RWPE1 (cell line): ENCODE data around the gene SMU1.
"Not testable (repeated sequence)": the region's sequence is repeated elsewhere in the genome, so short reads cannot be mapped to it uniquely, and the experiment has no call there.

ENCODE experiments used
- CTCF ChIA-PET: fragments of 350-600 bp; sonication (Branson Sonifier 250); formaldehyde crosslinking; extraction: SDS; loops from one replicate; lab custom pipeline; 2021; lab: Yijun Ruan, JAX
- POLR2A ChIA-PET: fragments of 400-600 bp; formaldehyde crosslinking; extraction: SDS; loops from one replicate; lab custom pipeline; 2020; ENCODE audit warnings: antibody characterized with exemption; ENCODE audit not compliant: low non-redundant PET; lab: Yijun Ruan, JAX
- DNase-seq: peaks from one replicate; pipeline ENCODE4 v3.0.0; 2012; ENCODE audit warnings: low spot score
- H3K27ac ChIP-seq: fragments of 450-650 bp; 2 replicates; pipeline ENCODE4 v1.5.1; 2017
- CTCF ChIP-seq: fragments of 450-650 bp; conservative IDR thresholded peaks from 2 replicates; pipeline ENCODE4 v1.5.1; 2017; ENCODE audit warnings: low read depth, mild to moderate bottlenecking

SMU1 gene

GRCh38 chr9:33017283-33018041 lies 59.0 kb downstream of the SMU1 start:
- POLR2A ChIA-PET: no interaction called here
- H3K27ac ChIP-seq: no peak overlapping the region

GRCh38 chr9:33014665-33015014 lies 61.8 kb downstream of the SMU1 start:
- no peak for TF ChIP-seq CTCF
- POLR2A ChIA-PET: no interaction called here
- no peak for DNase-seq
- CTCF ChIA-PET: no interaction called here
- H3K27ac ChIP-seq: no peak overlapping the region

More at GRCh38 chr9:33017283-33018041, 59.0 kb downstream of the SMU1 start:
- CTCF ChIA-PET: no interaction called here
- no peak for DNase-seq
- no peak for TF ChIP-seq CTCF

DNA sequence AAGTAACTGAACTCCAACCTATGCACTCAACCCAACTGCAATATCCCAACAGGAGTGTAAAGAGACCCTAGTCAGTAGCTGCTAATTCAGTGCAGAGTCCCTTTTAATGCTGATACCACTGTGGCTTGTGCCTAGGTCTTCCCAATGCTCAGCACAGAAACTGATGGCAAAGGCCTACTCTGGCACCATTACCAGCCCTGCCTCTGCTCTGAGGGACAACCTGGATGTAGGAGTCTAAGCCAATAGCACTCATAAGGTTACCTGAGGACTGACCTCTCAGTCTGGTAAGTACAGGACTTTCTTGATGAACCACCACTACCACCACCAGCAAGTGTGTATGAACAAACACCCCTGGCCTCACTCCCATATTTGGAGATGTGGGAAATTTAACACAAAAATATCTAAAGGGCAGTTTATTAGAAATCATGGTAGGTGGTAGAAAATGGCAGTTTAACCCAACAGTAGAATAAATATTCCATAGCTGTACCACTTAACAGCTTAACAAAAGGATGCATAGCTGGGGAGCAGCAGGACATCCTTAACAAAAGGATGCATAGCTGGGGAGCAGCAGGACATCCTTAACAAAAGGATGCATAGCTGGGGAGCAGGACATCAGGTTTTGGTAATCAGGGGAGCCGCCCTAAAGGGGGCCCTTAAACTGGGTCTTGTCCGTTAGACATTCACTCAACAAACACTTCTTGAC lies 62.4 kb downstream of the SMU1 start:
- no peak for TF ChIP-seq CTCF
- CTCF ChIA-PET: no interaction called here
- DNase-seq: no peak
- POLR2A ChIA-PET: no interaction called here
- H3K27ac ChIP-seq: no peak overlapping the region

GRCh38 chr9:33012328-33013069 lies 64.0 kb downstream of the SMU1 start:
- H3K27ac ChIP-seq: no peak overlapping the region
- ChIA-PET CTCF (no interaction called here), POLR2A (no interaction called here)
- DNase-seq: no peak
- no peak for TF ChIP-seq CTCF

GRCh38 chr9:33011831-33012230 lies 64.6 kb downstream of the SMU1 start:
- no peak for DNase-seq
- ChIA-PET CTCF (no interaction called here), POLR2A (no interaction called here)
- no peak for TF ChIP-seq CTCF
- H3K27ac ChIP-seq: no peak overlapping the region

GRCh38 chr9:33007755-33008154 lies 68.7 kb downstream of the SMU1 start:
- POLR2A ChIA-PET: no interaction called here
- H3K27ac ChIP-seq: no peak overlapping the region
- no peak for TF ChIP-seq CTCF
- DNase-seq: no peak
- CTCF ChIA-PET: interaction anchor here (0.6 kb wide), 1 partner anchor 579 kb away, joined by 8 read pairs; no protein-coding TSS in a partner anchor

DNA sequence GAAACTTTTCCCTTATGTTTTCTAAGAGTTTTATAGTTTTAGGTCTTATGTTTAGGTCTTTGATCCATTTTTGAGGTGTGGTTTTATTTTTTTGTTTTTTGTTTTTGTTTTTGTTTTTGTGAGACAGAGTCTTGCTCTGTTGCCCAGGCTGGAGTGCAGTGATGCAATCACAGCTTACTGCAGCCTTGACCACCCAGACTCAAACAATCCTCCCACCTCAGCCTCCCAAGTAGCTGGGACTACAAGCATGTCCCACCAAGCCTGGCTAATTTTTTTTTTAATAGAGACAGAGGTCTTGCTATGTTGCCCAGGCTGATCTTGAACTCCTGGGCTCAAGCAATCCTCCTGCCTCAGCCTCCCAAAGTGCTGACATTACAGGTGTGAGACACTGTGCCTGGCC lies 71.1 kb downstream of the SMU1 start:
- DNase-seq, POLR2A ChIA-PET, H3K27ac ChIP-seq, CTCF ChIA-PET: not testable (repeated sequence)

DNA sequence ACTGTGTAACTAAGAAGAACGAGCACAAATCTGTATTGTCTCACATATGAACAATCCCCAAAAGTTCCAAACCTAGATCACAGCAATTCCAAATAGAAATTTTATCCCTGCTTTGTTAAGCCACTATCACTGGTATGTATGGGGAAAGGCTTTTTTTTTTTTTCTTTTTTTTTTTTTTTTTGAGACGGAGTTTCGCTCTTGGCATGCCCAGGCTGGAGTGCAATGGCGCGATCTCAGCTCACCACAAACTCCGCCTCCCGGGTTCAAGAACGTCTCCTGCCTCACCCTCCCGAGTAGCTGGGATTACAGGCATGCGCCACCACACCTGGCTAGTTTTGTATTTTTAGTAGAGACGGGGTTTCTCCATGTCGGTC lies 75.8 kb downstream of the SMU1 start:
- peak; percentile 31 for DNase-seq
- CTCF ChIA-PET: not testable (repeated sequence)
- POLR2A ChIA-PET: interaction anchor here (0.6 kb wide), 2 partner anchors 28 to 1332 kb away, joined by 4 read pairs; no protein-coding TSS in a partner anchor
- H3K27ac ChIP-seq: peak overlapping the region; percentile 95
